HEK293T (cell line): ENCODE data around the gene TRABD2A.

Source experiments
- CTCF ChIA-PET: fragments of 350-600 bp; formaldehyde crosslinking; extraction: SDS; loops from one replicate; lab custom pipeline; 2021; ENCODE audit warnings: antibody characterized with exemption, inconsistent platforms; lab: Yijun Ruan, JAX
- POLR2A ChIA-PET: fragments of 350-600 bp; formaldehyde crosslinking; extraction: SDS; loops from one replicate; lab custom pipeline; 2020; ENCODE audit warnings: antibody characterized with exemption, inconsistent platforms; lab: Yijun Ruan, JAX
- DNase-seq: peaks from one replicate; pipeline ENCODE4 v3.0.0; 2012; ENCODE audit warnings: mixed read lengths; ENCODE audit errors: extremely low spot score
- ARNT ChIP-seq: fragments of 450-650 bp; IDR thresholded peaks from 2 replicates; pipeline ENCODE4 v1.6.1; 2017; ENCODE audit warnings: mild to moderate bottlenecking
- BHLHE40 ChIP-seq: fragments of 450-650 bp; IDR thresholded peaks from 2 replicates; pipeline ENCODE4 v1.6.1; 2016; ENCODE audit warnings: mild to moderate bottlenecking, moderate library complexity, borderline replicate concordance
- CTBP1 ChIP-seq: fragments of 450-650 bp; IDR thresholded peaks from 2 replicates; pipeline ENCODE4 v1.6.1; 2016; ENCODE audit warnings: borderline replicate concordance
- ELF4 ChIP-seq: fragments of 450-650 bp; IDR thresholded peaks from 2 replicates; pipeline ENCODE4 v1.6.1; 2017; ENCODE audit warnings: antibody characterized with exemption
- FOXA1 ChIP-seq: fragments of 450-650 bp; IDR thresholded peaks from 2 replicates; pipeline ENCODE4 v1.6.1; 2016; ENCODE audit warnings: mild to moderate bottlenecking
- FOXK2 ChIP-seq: fragments of 450-650 bp; IDR thresholded peaks from 2 replicates; pipeline ENCODE4 v1.6.1; 2016; ENCODE audit warnings: mild to moderate bottlenecking
- FOXM1 ChIP-seq: fragments of 450-650 bp; IDR thresholded peaks from 2 replicates; pipeline ENCODE4 v1.6.1; 2017; ENCODE audit warnings: mild to moderate bottlenecking, borderline replicate concordance
- HDGF ChIP-seq: fragments of 450-650 bp; IDR thresholded peaks from 2 replicates; pipeline ENCODE4 v1.6.1; 2017; ENCODE audit warnings: antibody characterized with exemption, borderline replicate concordance
- L3MBTL2 ChIP-seq: fragments of 450-650 bp; conservative IDR thresholded peaks from 2 replicates; pipeline ENCODE4 v1.6.1; 2016; ENCODE audit warnings: mild to moderate bottlenecking
- LEF1 ChIP-seq: fragments of 450-650 bp; IDR thresholded peaks from 2 replicates; pipeline ENCODE4 v1.6.1; 2017; ENCODE audit warnings: mild to moderate bottlenecking, borderline replicate concordance
- NFRKB ChIP-seq: fragments of 450-650 bp; IDR thresholded peaks from 2 replicates; pipeline ENCODE4 v1.6.1; 2016; ENCODE audit warnings: mild to moderate bottlenecking, moderate library complexity
- PKNOX1 ChIP-seq: fragments of 450-650 bp; IDR thresholded peaks from 2 replicates; pipeline ENCODE4 v1.6.1; 2016
- SP1 ChIP-seq: fragments of 450-650 bp; IDR thresholded peaks from 2 replicates; pipeline ENCODE4 v1.6.1; 2017
- SUZ12 ChIP-seq: fragments of 450-650 bp; IDR thresholded peaks from 2 replicates; pipeline ENCODE4 v1.6.1; 2016; ENCODE audit warnings: mild to moderate bottlenecking
- TARDBP ChIP-seq: fragments of 450-650 bp; IDR thresholded peaks from 2 replicates; pipeline ENCODE4 v1.6.1; 2016
- ZNF384 ChIP-seq: fragments of 450-650 bp; IDR thresholded peaks from 2 replicates; pipeline ENCODE4 v1.6.1; 2016

Gene TRABD2A

GRCh38 chr2:84882775-84883550 lies 2.1 kb upstream of the TRABD2A start:
- POLR2A ChIA-PET: interaction anchor here (1.1 to 1.2 kb wide), 2 partner anchors 11 to 43 kb away, joined by 3 to 4 read pairs; no protein-coding TSS in a partner anchor
- TF ChIP-seq FOXK2 (no peak), LEF1 (no peak), FOXM1 (no peak), ZNF384 (no peak), SP1 (no peak), NFRKB (no peak), BHLHE40 (no peak), PKNOX1 (no peak), ELF4 (no peak), CTBP1 (no peak), ARNT (no peak), TARDBP (no peak), L3MBTL2 (no peak), SUZ12 (no peak), HDGF (no peak), FOXA1 (no peak)
- CTCF ChIA-PET: interaction anchor here (0.6 to 1.7 kb wide), 6 partner anchors 9 to 182 kb away, joined by 3 to 11 read pairs (median 4); no protein-coding TSS in a partner anchor
- no peak for DNase-seq

- ChIA-PET CTCF (interaction anchor here (0.6 to 1.7 kb wide), 7 partner anchors 8 to 181 kb away, joined by 3 to 11 read pairs (median 3); no protein-coding TSS in a partner anchor), POLR2A (interaction anchor here (1.1 to 1.2 kb wide), 2 partner anchors 11 to 44 kb away, joined by 3 to 4 read pairs; no protein-coding TSS in a partner anchor)
- DNase-seq: no peak
- TF ChIP-seq FOXA1 (no peak), L3MBTL2 (no peak), ARNT (no peak), ELF4 (no peak), FOXM1 (no peak), NFRKB (no peak), LEF1 (no peak), FOXK2 (no peak), ZNF384 (no peak), PKNOX1 (no peak), CTBP1 (no peak), TARDBP (no peak), SP1 (no peak), BHLHE40 (no peak), SUZ12 (no peak), HDGF (no peak)
These were observed 1.5 kb upstream of the TRABD2A start for GRCh38 chr2:84882414-84882738.

GRCh38 chr2:84881581-84882413 lies 913 bp upstream of the TRABD2A start:
- TF ChIP-seq SUZ12 (no peak), SP1 (no peak), PKNOX1 (no peak), LEF1 (no peak)
- POLR2A ChIA-PET: interaction anchor here (1.1 to 1.2 kb wide), 2 partner anchors 12 to 44 kb away, joined by 3 to 4 read pairs; no protein-coding TSS in a partner anchor
- CTCF ChIA-PET: interaction anchor here (0.6 to 1.7 kb wide), 7 partner anchors 8 to 181 kb away, joined by 3 to 11 read pairs (median 3); no protein-coding TSS in a partner anchor
- peak; percentile 73 for DNase-seq

- ChIA-PET CTCF (interaction anchor here (0.6 kb wide), 1 partner anchor 448 kb away, joined by 3 read pairs; no protein-coding TSS in a partner anchor), POLR2A (no interaction called here)
- no peak for TF ChIP-seq SP1
- TF ChIP-seq NFRKB: no peak
- TF ChIP-seq LEF1: no peak
- no peak for TF ChIP-seq FOXM1
- no peak for TF ChIP-seq ELF4
- no peak for TF ChIP-seq PKNOX1
- no peak for TF ChIP-seq SUZ12
- no peak for TF ChIP-seq BHLHE40
- TF ChIP-seq FOXA1: no peak
- DNase-seq: no peak
These were observed 564 bp downstream of the TRABD2A start for GRCh38 chr2:84880395-84880644.
